Central memory CD4-positive, alpha-beta T cell (primary cell): ENCODE data around the gene RNF220.
"Not testable (repeated sequence)": the region's sequence is repeated elsewhere in the genome, so short reads cannot be mapped to it uniquely, and the experiment has no call there.

Experiments
- DNase-seq: peaks from one replicate; pipeline ENCODE4 v3.0.0; 2022

The RNF220 gene

GRCh38 chr1:44661781-44662682, 257.0 kb downstream of the RNF220 start:
- no peak for DNase-seq

DNA sequence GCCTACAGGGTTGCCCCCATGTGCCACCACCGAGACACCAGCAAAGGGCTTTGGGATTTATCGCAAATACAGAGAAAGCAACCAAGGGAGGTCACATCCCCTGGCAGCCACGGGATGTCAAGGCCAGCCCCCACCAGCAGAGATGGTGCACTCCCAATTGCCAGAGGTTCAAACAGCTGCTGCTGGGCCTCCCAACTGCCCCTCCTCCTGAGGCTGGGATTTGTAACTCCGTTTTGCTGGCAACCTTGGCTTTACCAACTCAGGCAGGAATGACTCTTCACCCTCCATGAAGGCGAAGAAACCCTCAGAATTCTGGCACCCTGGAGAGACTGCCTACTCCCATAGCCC, 257.6 kb downstream of the RNF220 start:
- DNase-seq = no peak

GRCh38 chr1:44663417-44663816, 258.4 kb downstream of the RNF220 start:
- no peak for DNase-seq

- DNase-seq = no peak
Measured at GRCh38 chr1:44664730-44665370, 259.8 kb downstream of the RNF220 start.

GRCh38 chr1:44666719-44667118, 261.7 kb downstream of the RNF220 start:
- DNase-seq = not testable (repeated sequence)

- DNase-seq = no peak
Measured at GRCh38 chr1:44670751-44671640, 265.9 kb downstream of the RNF220 start.

- no peak for DNase-seq
Measured at GRCh38 chr1:44672254-44672955, 267.4 kb downstream of the RNF220 start.

DNA sequence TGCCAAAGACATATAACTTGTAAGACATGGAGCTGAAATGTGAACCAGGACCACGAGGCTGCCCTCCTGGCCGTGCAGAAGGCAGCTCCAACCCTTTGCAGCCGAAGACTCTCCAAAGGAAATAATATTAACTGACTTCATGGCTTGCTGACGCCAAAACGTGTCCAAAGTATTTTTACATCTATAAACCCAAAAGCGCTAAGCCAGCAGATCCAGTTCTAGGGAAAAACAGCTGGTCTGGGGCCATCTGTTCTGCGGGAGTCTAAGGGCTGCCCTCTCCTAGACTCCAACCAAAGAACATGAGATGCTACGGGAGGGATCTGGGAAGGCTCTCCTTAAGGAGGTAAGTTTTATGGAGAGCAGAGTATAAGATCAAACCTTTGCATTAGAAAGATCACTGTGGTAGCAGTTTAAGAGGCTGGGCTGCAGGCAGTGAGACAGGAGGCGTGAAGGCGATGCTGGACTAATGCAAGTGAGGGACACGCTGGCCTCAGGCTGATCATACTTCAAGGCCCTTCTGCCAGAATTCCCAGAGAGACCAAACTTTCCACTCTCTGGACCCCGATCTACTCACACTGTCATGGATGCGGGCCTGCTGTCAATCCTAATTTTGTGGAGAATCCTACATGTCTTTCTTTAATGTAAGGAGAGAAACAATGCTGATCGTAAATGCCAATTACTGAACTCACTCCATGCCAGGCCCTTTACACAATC, 268.1 kb downstream of the RNF220 start:
- DNase-seq = no peak

DNA sequence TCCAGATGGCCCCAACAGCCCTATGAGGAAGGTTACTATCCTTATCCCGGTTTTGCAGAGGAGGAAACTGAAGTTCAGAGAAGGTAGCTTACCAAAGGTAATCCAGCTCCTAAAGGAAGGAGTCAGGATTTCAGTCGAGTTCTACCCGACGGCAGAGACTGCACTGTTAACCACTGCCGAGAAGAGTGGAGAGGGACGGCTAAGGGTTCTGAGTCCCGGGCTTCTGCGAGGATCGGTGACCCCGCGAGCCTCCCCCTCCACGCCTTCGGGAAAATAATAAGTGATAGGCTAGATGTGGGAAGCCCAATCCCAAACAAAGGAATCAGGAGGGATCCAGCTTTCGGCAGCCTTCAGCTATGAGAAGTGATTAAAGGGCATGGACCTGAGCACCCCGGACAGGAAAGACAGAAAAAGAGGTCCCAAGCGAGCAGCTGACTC, 268.6 kb downstream of the RNF220 start:
- no peak for DNase-seq

GRCh38 chr1:44674113-44675000, 269.3 kb downstream of the RNF220 start, which contains the start of the genes ARMH1 and TMEM53:
TSS of gene ARMH1 (plus strand) at chr1:44674714. CDS start at chr1:44689698, 14,984 bp downstream.
TSS of gene TMEM53 (minus strand) at chr1:44674481. CDS start at chr1:44674391, 90 bp downstream.
- peak; percentile 95 for DNase-seq

DNA sequence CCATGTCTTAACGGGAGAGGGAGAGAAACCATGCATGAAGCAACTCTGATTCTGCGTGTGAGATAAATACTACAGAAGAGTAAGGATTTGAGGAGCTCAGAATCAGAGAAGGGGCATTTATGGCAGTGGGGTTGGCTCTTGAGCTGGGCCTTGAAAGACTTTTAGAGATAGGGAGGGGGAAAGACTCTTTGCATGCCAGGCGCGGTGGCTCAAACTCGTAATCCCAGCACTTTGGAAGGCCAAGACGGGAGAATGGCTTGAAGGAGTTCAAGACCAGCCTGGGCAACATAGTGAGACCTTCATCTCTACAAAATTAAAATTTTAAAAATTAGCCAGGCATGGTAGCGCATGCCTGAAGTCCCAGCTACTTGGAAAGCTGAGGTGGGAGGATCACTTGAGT, 270.1 kb downstream of the RNF220 start:
- DNase-seq = no peak

GRCh38 chr1:44676484-44677200, 271.6 kb downstream of the RNF220 start:
- DNase-seq = no peak

DNA sequence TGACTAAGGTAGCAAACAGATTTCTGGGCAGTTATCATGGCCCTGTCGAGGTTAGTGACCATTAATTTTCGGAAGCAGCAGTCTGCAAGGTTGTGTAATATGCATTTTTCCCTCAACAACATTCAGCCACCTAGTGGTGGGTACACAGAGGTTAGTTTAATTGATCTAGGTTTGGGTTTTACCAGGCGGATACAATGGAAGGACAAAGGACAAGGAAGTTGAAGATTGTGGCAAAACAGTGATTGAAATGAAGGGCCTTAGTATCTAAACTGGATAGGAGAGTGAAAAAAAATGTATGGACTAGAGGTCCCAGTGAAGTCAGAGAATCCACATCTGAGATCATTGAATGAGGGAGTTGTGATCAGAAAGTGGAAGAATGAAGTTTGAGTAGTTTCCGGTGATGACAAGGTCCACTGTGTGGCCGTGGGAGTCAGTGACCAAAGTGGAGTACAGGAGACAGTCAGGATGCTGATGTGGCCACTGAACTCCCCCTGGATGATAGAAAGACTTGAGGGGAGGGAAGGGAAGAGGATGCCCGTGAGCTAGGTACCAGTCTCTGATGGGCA, 272.2 kb downstream of the RNF220 start:
- DNase-seq = no peak

GRCh38 chr1:44678120-44678519, 273.1 kb downstream of the RNF220 start:
- DNase-seq = no peak

GRCh38 chr1:44678626-44679025, 273.6 kb downstream of the RNF220 start:
- DNase-seq = no peak

GRCh38 chr1:44679468-44679867, 274.4 kb downstream of the RNF220 start:
- DNase-seq = no peak

GRCh38 chr1:44681905-44682882, 277.1 kb downstream of the RNF220 start:
- DNase-seq = no peak

DNA sequence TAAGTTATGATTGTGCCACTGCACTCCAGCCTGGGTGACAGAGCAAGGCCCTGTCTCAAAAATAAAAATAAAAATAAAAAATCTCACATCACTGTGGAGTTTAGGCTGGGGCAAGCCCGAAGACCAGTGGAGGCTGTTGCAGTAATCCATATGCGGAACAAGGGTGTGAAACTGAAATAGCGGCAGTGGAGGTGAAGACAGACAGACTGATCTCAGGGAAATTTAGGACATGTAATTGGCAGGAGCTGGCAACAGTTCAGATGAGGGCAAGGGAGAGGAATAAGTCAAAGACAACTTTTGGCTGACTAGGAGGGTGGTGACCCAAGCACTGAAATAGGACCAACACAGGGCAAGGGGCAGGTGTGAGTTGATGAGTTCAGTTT, 277.8 kb downstream of the RNF220 start:
- no peak for DNase-seq
